GM10266 (cell line): ENCODE data around the gene AGAP3.

Experiments
- DNase-seq: peaks from one replicate; pipeline ENCODE4 v3.0.0; 2012; ENCODE audit errors: extremely low spot score
- TF ChIP-seq, protein P1 (sequence below): IDR thresholded peaks from 2 replicates; pipeline ENCODE4 v1.5.1; 2012; ENCODE audit warnings: mild to moderate bottlenecking, low read depth; ENCODE audit not compliant: control insufficient read depth, insufficient read depth; ENCODE audit errors: missing control alignments

The AGAP3 gene

DNA sequence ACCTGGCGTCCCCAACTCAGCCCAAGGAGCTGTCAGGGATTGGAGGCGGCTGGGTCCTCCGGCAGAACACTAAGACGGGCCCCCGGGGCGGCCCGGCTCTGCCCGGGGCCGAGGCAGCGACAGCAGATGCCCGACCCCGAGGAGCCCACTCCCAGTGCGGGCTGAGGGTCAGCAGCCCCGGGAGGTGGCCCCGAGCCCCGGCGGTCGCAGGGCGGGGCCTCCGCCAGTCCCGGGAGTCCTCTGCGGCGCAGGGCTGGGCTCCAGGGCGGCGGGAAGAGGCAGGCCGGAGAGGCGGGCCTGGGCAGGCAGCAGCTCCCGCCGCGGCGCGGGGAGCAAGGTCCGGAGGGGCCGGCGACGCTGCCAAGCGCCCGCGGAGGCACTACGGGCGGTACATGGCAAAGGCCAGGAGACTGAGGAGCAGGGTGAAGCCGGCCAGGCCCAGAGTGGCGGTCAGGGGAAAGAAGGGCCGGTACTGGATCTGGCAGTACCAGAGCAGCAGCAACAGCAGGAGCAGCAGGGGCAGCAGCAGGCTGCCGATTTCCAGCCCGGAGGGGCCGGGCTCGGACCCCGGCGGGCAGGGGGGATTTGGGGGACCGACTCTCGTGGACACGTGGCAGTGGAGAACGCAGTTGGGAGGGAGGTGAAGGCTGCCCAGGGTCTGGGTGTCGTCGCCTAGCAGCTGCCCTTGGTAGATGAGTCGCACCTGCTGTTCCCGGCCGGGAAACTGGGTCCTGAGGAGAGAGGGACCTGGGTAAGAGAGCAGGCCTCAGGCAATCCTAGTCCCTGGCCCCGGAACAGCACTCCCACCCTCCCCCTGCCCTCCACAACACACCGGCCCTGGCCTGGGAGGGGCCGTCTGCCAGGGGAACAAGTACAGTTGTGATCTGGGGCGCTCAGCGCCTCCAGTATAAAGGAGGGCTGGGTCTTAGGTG is 4.8 kb upstream of the AGAP3 start:
- TF ChIP-seq, protein P1, sequence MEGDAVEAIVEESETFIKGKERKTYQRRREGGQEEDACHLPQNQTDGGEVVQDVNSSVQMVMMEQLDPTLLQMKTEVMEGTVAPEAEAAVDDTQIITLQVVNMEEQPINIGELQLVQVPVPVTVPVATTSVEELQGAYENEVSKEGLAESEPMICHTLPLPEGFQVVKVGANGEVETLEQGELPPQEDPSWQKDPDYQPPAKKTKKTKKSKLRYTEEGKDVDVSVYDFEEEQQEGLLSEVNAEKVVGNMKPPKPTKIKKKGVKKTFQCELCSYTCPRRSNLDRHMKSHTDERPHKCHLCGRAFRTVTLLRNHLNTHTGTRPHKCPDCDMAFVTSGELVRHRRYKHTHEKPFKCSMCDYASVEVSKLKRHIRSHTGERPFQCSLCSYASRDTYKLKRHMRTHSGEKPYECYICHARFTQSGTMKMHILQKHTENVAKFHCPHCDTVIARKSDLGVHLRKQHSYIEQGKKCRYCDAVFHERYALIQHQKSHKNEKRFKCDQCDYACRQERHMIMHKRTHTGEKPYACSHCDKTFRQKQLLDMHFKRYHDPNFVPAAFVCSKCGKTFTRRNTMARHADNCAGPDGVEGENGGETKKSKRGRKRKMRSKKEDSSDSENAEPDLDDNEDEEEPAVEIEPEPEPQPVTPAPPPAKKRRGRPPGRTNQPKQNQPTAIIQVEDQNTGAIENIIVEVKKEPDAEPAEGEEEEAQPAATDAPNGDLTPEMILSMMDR: no peak

DNA sequence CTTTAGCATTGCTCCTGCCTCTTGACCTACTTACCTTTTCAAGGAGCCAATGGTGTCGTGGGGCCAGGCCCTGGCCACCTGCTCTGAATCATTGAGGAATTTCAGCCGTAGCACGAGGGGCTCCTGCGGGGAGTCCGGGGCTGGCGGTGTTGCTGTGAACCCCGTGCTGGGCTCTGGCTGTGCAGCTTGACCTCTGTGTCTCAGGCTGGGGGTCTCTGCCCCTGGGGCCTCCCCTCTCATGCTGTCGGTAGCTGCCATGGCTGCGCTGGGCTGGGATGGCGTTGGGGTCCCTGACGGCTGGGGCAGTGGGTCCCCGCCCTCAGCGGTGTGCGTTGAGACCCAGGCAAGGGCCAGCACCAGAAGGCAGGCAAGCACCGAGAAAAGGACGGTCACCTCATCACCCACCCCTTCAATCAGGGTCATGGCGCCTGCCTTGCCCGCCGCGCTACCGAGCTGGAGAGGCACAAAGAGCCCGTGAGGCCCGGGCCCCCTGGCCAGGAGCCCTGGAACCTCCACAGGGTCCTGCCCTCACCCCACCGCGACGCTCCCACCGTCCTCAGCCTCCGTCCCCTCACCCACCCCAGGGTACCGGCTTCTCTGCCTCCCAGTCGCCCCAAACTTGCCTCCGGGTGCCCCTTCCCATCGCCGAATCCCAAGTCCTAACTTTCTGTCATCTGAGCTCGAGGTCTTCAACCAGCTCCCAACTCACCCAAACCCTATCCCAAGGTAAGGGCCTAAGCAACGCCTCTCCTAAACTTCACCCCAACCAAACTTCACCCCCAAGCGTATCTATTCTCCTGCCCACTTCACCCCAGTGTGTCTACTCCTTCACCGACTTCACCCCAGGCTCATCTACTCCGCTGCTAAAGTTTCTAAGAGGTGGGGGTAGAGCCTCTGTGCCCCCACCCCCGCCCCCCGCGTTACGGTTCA is 3.9 kb upstream of the AGAP3 start:
- TF ChIP-seq, protein P1: no peak
- no peak for DNase-seq

More for the DNA sequence above, 4.8 kb upstream of the AGAP3 start:
- DNase-seq: no peak

DNA sequence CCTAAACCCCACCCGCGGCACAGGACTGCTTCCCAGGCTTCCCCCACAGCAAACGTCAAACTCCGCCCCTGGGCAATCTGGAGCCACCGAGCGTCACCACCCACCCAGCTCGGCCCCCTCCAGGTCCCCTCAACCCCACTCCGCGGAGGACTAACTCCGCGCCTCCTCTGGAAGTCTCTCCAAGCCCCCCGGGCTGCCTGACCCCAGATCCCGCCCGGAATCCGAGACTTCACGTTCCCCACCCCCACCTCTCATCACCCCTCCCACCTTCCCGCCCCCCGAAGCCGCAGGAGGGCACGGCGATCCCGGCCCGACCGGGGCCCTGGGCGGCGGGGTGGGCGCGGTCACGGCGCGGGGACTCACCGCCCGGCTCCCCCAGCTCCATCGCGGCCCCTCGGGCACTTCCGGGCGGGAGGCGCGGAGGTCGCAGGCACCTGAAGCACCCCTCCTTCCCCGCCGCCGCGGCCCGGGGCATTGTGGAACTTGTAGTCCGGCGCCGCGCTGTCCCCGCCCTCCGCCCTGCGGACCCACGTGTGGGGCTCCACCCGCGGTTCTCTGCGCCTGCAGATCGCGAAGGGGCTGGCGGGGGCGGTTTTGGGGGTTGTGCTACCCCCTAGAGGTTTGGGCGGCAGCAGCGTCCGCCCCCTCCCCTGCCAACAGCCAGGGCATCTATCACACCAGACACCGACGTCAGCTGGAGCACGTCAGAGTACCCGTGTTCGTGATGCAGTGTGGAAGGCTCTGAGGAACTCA is 3.0 kb upstream of the AGAP3 start, which contains the start of gene TMUB1:
Gene TMUB1, minus strand, starts transcription at position 423 of the 753 bp plus-strand sequence. CDS start 930 bp downstream, outside the sequence.
- TF ChIP-seq, protein P1: no peak
- DNase-seq: peak; percentile 92

DNA sequence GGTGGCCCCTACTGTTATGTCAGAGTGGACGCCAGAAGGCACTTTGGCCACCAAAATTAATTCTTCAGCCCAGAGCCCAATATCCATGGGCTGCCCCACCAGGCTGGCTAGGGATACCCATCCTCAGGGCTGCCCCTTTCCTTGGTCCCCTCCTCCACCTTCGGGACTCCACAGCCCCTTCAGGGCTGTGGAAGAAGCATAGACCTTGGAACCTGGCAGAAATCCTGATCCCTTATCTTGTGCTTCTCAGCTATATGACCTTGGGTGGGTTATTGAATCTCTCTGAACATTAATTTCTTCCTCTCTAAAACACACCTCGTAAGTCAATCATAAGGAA is 2.5 kb upstream of the AGAP3 start:
- DNase-seq: no peak
- TF ChIP-seq, protein P1: no peak

DNA sequence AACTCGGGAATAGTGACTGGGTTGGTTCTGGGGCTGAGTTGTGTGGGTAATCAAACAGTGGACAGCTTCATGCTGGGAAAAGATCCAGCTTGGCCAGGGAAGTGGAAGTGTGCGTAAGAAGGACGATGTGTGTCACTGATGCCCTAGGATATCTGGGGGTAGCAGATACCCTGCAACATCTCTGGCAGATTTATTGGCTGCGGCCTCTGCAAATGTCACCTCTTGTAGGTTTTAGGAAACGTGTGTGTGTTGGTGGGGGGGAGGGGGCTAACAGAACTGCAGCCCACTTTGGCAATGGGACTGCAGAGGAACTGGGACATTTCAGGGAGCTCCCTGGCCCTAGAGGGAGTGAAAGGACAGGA is 965 bp upstream of the AGAP3 start:
- TF ChIP-seq, protein P1: no peak

DNA sequence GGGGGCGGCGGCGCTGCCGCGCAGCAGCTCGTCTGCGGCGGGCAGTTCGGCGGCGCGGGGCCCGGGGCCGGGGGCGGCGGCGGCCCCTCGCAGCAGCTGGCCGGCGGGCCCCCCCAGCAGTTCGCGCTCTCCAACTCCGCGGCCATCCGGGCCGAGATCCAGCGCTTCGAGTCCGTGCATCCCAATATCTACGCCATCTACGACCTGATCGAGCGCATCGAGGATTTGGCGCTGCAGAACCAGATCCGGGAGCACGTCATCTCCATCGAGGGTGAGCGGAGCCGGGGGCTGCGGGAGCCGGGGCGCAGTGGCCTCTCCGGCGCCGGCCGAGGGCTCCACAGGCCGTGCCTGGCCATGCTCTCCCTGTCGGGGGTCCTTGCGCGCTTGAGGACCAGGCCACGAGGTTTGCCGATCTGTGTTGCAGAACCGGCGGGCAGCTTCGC is 548 bp downstream of the AGAP3 start:
- TF ChIP-seq, protein P1: no peak

More for the DNA sequence above, 965 bp upstream of the AGAP3 start:
- no peak for DNase-seq

More for the DNA sequence above, 548 bp downstream of the AGAP3 start:
- DNase-seq: no peak
